Endothelial cell of umbilical vein (primary cell): ENCODE results near the gene STAC3. TPM values are rescaled to one million over a fixed set of nuclear protein-coding genes. Genes with fewer than 3 reads are reported as not detected.

Experiments
- BruUV-seq: library from RNA; stranded (reverse); fragments of 400-500 nt; replicated peaks from 2 replicates; lab custom pipeline; 2021; lab: Mats Ljungman, UMichigan
- CTCF ChIA-PET: fragments of 300-600, 350-600 bp; sonication (Branson Sonifier 250); formaldehyde crosslinking; loops from one replicate; lab custom pipeline; 2021; ENCODE audit warnings: antibody characterized with exemption, inconsistent platforms; lab: Charles Lee
- POLR2A ChIA-PET: fragments of 300-600, 350-600 bp; sonication (Branson Sonifier 250); formaldehyde crosslinking; loops from one replicate; lab custom pipeline; 2021; ENCODE audit warnings: antibody characterized with exemption, inconsistent platforms; lab: Charles Lee
- DNase-seq: peaks from one replicate; pipeline ENCODE4 v3.0.0-alpha.2; 2011; ENCODE audit warnings: low read depth, low spot score
- FAIRE-seq: peaks from 2 replicates; lab custom pipeline; 2011; peaks lifted over from hg19 to GRCh38; lab: Jason Lieb, UNC
- H2AFZ ChIP-seq: 2 replicates; pipeline ENCODE4 v1.6.0; 2012; ENCODE audit warnings: low read depth, low read length, control low read depth, inconsistent platforms
- H3K27ac ChIP-seq: 2 replicates; pipeline ENCODE4 v1.5.1; 2011; ENCODE audit warnings: low read depth, mild to moderate bottlenecking, control low read depth, low read length, moderate library complexity; ENCODE audit not compliant: insufficient read depth
- H3K27me3 ChIP-seq, 2 experiments: 2 replicates each; pipeline versions ENCODE4 v1.6.0 to v1.6.1; 2011; ENCODE audit warnings: low read length in 2 of 2, mixed read lengths in 1 of 2; ENCODE audit not compliant: control insufficient read depth in 2 of 2, insufficient read depth in 2 of 2
- H3K36me3 ChIP-seq, 2 experiments: 2 replicates in 1 of 2; 3 replicates in 1 of 2; pipeline ENCODE4 v1.5.1; 2011; ENCODE audit warnings: low read length in 2 of 2, mild to moderate bottlenecking in 1 of 2, moderate library complexity in 1 of 2; ENCODE audit not compliant: control insufficient read depth in 2 of 2, insufficient read depth in 2 of 2; ENCODE audit errors: extremely low read depth in 1 of 2
- H3K4me1 ChIP-seq: 3 replicates; pipeline ENCODE4 v1.5.1; 2011; ENCODE audit warnings: mild to moderate bottlenecking, low read length; ENCODE audit not compliant: control insufficient read depth, insufficient read depth; ENCODE audit errors: extremely low read depth
- H3K4me2 ChIP-seq: 2 replicates; pipeline ENCODE4 v1.6.1; 2011; ENCODE audit warnings: low read length, control low read depth, mixed read lengths; ENCODE audit not compliant: insufficient read depth
- H3K4me3 ChIP-seq, 3 experiments: fragments of 200-600 bp in 1 of 3; sonication (generic), shearing (Covaris generic) in 1 of 3; replicated peaks in 1 of 3; 2 replicates each; pipeline ENCODE4 v1.5.1; 2011 to 2016; ENCODE audit warnings: control low read depth in 3 of 3, low read length in 3 of 3, mild to moderate bottlenecking in 2 of 3, inconsistent platforms in 1 of 3, low read depth in 1 of 3, moderate library complexity in 1 of 3; ENCODE audit not compliant: insufficient read depth in 1 of 3
- H3K79me2 ChIP-seq: 2 replicates; pipeline ENCODE4 v1.6.0; 2012; ENCODE audit warnings: low read length, inconsistent platforms; ENCODE audit not compliant: control insufficient read depth, insufficient read depth
- H3K9ac ChIP-seq: replicated peaks from 2 replicates; pipeline ENCODE3; 2011; ENCODE audit warnings: low read length, control low read depth; ENCODE audit not compliant: insufficient read depth; ENCODE audit errors: extremely low read depth
- H3K9me1 ChIP-seq: replicated peaks from 3 replicates; pipeline ENCODE4 v1.6.0; 2011; ENCODE audit warnings: mild to moderate bottlenecking, low read length; ENCODE audit not compliant: control insufficient read depth, insufficient read depth; ENCODE audit errors: extremely low read depth
- H3K9me3 ChIP-seq: replicated peaks from 2 replicates; pipeline ENCODE4 v1.5.1; 2012; ENCODE audit warnings: low read length, inconsistent platforms; ENCODE audit not compliant: control insufficient read depth, insufficient read depth
- H4K20me1 ChIP-seq: replicated peaks from 2 replicates; pipeline ENCODE3; 2011; ENCODE audit warnings: mild to moderate bottlenecking, low read length; ENCODE audit not compliant: control insufficient read depth, insufficient read depth; ENCODE audit errors: extremely low read depth
- CTCF ChIP-seq, 2 donors: IDR thresholded peaks; 1 replicate in 1 of 2; 2 replicates in 1 of 2; pipeline ENCODE4 v1.5.1; 2011; ENCODE audit warnings: low read length in 2 of 2, mild to moderate bottlenecking in 2 of 2, moderate library complexity in 2 of 2, control low read depth in 1 of 2, inconsistent platforms in 1 of 2, low read depth in 1 of 2; ENCODE audit not compliant: insufficient read depth in 1 of 2; ENCODE audit errors: extremely low read depth in 1 of 2
- EZH2 ChIP-seq: IDR thresholded peaks from 2 replicates; pipeline ENCODE4 v1.6.1; 2012; ENCODE audit warnings: borderline replicate concordance, low read depth, mild to moderate bottlenecking, moderate library complexity, low read length, inconsistent platforms; ENCODE audit not compliant: severe bottlenecking
- FOS ChIP-seq: IDR thresholded peaks from 2 replicates; pipeline ENCODE4 v1.6.1; 2011; ENCODE audit warnings: mild to moderate bottlenecking, low read length, moderate library complexity, borderline replicate concordance; ENCODE audit not compliant: insufficient read depth
- GATA2 ChIP-seq: IDR thresholded peaks from 2 replicates; pipeline ENCODE4 v1.7.0; 2011; ENCODE audit warnings: low read depth, mild to moderate bottlenecking, moderate library complexity, mixed read lengths, low read length; ENCODE audit not compliant: insufficient read length, insufficient read depth
- MAX ChIP-seq: IDR thresholded peaks from 2 replicates; pipeline ENCODE4 v1.6.1; 2011; ENCODE audit not compliant: insufficient read depth, insufficient read length
- MYC ChIP-seq: IDR thresholded peaks from one replicate; pipeline ENCODE4 v1.6.1; 2011; ENCODE audit warnings: mild to moderate bottlenecking, low read depth, low read length
- POLR2A ChIP-seq: IDR thresholded peaks from 2 replicates; pipeline ENCODE4 v1.6.1; 2012; ENCODE audit warnings: low read depth, mild to moderate bottlenecking, control low read depth, low read length
- POLR2AphosphoS5 ChIP-seq: IDR thresholded peaks from 2 replicates; pipeline ENCODE4 v1.6.1; 2012; ENCODE audit warnings: low read depth, mild to moderate bottlenecking, control low read depth, low read length, moderate library complexity; ENCODE audit not compliant: insufficient read depth
- dilution Hi-C: fragments of 300-500 bp; cut with MboI; formaldehyde crosslinking; loops from one replicate; pipeline ENCODE4 v1.15.0; 2019; ENCODE audit warnings: low sequenced_read_pairs; ENCODE audit not compliant: extremely low pct_ligation_motif_present
- intact Hi-C: fragments of 100-400 bp; cut with micrococcal nuclease; formaldehyde crosslinking; loops from one replicate; pipeline ENCODE4 v1.10.0; 2022
- polyA plus RNA-seq, 4 experiments: library from polyadenylated mRNA; depleted of rRNA in 3 of 4; stranded (reverse) in 3 of 4; unstranded in 1 of 4; fragments of >200 nt; gene quantifications; 2 replicates each; pipeline versions ENCODE4 v1.2.1 to v1.2.3, GENCODE V29; 2011 to 2012; ENCODE audit warnings: missing spikeins in 1 of 4
- total RNA-seq: library from RNA; stranded (reverse); gene quantifications from 2 replicates; pipeline ENCODE4 v1.2.3, GENCODE V29; 2021

Gene STAC3
- total and polyA plus RNA-seq, 2 donors (not counting 3 experiments of a cell fraction or from before 2014, with no cell fraction given): 0.36 to 0.55 TPM

- Histone ChIP-seq H3K9me3 (no peaks in the 10 kb centered on the region), H3K4me2 (no peak overlapping the region), H3K9ac (no peak overlapping the region), H3K79me2 (no peaks in the 10 kb centered on the region), H3K9me1 (no peaks in the 10 kb centered on the region), H4K20me1 (no peaks in the 10 kb centered on the region), H2AFZ (no peak overlapping the region), H3K36me3 (no peaks in the 10 kb centered on the region), H3K4me3 (peak overlapping the region in 1 of 3 experiments; percentile 22), H3K27ac (no peak overlapping the region), H3K27me3 (peaks cover 72 to 77% of the 10 kb centered on the region in 2 experiments), H3K4me1 (peaks cover 2% of the 10 kb centered on the region)
- FAIRE-seq: no peak
- CTCF ChIA-PET: interaction anchor here (1.1 to 4.1 kb wide), 3 partner anchors 12 to 242 kb away, joined by 3 to 60 read pairs (median 10); partner anchors contain the start of genes GLI1 and SHMT2
- BruUV-seq: no TSS peak
- dilution Hi-C loops (no loop called here), intact Hi-C loops (no loop called here)
- no peak for DNase-seq
- TF ChIP-seq MYC (no peak), MAX (no peak), FOS (no peak), CTCF (IDR thresholded peaks at IDR 0.05; ENCODE audit: extremely low read depth in 1 of 2, insufficient read depth in 1 of 2, low read depth in 1 of 2, low read length in 2 of 2) (no peak), EZH2 (peak; percentile 95), POLR2AphosphoS5 (no peak), POLR2A (no peak), GATA2 (no peak)
- POLR2A ChIA-PET: no interaction called here
Measured at GRCh38 chr12:57216921-57217879, 33.8 kb downstream of the STAC3 start.
